ENCODE results near the gene SLC22A3.

DNA sequence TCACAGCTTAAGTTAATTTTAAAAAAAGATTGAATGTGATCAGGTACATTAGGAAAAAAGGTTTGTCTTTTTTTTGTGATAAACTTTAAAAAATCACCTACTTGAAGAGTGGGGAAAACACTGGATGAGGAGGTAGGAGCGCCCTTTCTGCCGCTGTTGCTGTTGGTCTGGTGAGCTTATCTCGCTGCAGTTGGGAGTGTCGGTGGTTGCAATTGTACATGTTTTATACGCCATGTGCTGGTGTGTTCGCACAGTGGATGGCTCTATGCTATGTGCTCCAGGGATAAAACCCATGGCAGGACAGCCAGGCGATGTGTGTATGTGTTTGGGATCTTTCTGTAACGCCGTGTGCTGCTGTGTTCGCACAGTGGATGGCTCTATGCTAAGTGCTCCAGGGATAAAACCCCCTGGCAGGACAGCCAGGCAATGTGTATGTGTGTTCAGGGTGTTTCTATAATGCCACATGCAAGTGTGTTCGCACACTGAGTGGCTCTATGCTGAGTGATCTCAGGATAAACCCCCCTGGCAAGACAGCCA, 1.7 kb downstream of the SLC22A3 start:
- no peak for TF ChIP-seq SP1 (IDR thresholded peaks at IDR 0.05)
- no peak for TF ChIP-seq FOXM1 (IDR thresholded peaks at IDR 0.05; ENCODE audit: borderline replicate concordance)
- TF ChIP-seq ZNF384 (IDR thresholded peaks at IDR 0.05), result no peak
- TF ChIP-seq TARDBP (IDR thresholded peaks at IDR 0.05), result no peak
- no peak for TF ChIP-seq CTBP1 (IDR thresholded peaks at IDR 0.05; ENCODE audit: borderline replicate concordance)
